H9 (cell line): ENCODE data around the gene HMMR. TPM values are rescaled to one million over a fixed set of nuclear protein-coding genes. Genes with fewer than 3 reads are reported as not detected.
A peak's percentile ranks its signal among the peaks of the same experiment; 100 is the strongest.

Source experiments
- DNase-seq: peaks from one replicate; pipeline ENCODE4 v3.0.0-alpha.2; 2017
- H2AFZ ChIP-seq: one replicate; pipeline ENCODE4 v1.6.1; 2013; ENCODE audit warnings: mild to moderate bottlenecking, low read length, control low read depth, moderate library complexity
- H2AK5ac ChIP-seq: 2 replicates; pipeline ENCODE4 v1.6.1; 2013; ENCODE audit warnings: low read length, control low read depth, mixed read lengths; ENCODE audit not compliant: insufficient read length
- H2BK120ac ChIP-seq: one replicate; pipeline ENCODE4 v1.6.1; 2013; ENCODE audit warnings: low read depth, mild to moderate bottlenecking, low read length, control low read depth, inconsistent platforms; ENCODE audit not compliant: poor library complexity, severe bottlenecking
- H2BK12ac ChIP-seq: 2 replicates; pipeline ENCODE4 v1.6.1; 2013; ENCODE audit warnings: low read length, control low read depth, mixed read lengths, low read depth; ENCODE audit not compliant: insufficient read length
- H2BK15ac ChIP-seq: 2 replicates; pipeline ENCODE4 v1.6.1; 2013; ENCODE audit warnings: low read depth, low read length, control low read depth
- H2BK20ac ChIP-seq: one replicate; pipeline ENCODE4 v1.6.1; 2013; ENCODE audit warnings: low read depth, mild to moderate bottlenecking, low read length, control low read depth, inconsistent platforms; ENCODE audit not compliant: poor library complexity, severe bottlenecking
- H2BK5ac ChIP-seq: 2 replicates; pipeline ENCODE4 v1.6.1; 2013; ENCODE audit warnings: low read length, control low read depth, mixed read lengths; ENCODE audit not compliant: insufficient read length
- H3K14ac ChIP-seq: 2 replicates; pipeline ENCODE4 v1.6.1; 2013; ENCODE audit warnings: low read length, control low read depth; ENCODE audit not compliant: insufficient read depth
- H3K18ac ChIP-seq: 2 replicates; pipeline ENCODE4 v1.6.1; 2013; ENCODE audit warnings: low read depth, mild to moderate bottlenecking, mixed read lengths, low read length, control low read depth; ENCODE audit not compliant: insufficient read length
- H3K23ac ChIP-seq: 2 replicates; pipeline ENCODE4 v1.6.1; 2013; ENCODE audit warnings: low read length, control low read depth, mixed read lengths, low read depth; ENCODE audit not compliant: insufficient read length
- H3K23me2 ChIP-seq: 2 replicates; pipeline ENCODE4 v1.6.1; 2013; ENCODE audit warnings: low read depth, mild to moderate bottlenecking, mixed read lengths, low read length, control low read depth; ENCODE audit not compliant: insufficient read length, poor library complexity, severe bottlenecking
- H3K27ac ChIP-seq: 2 replicates; pipeline ENCODE4 v1.5.1; 2013; ENCODE audit warnings: low read length, control low read depth, mixed read lengths, low read depth; ENCODE audit not compliant: insufficient read length
- H3K27me3 ChIP-seq: 2 replicates; pipeline ENCODE4 v1.6.1; 2013; ENCODE audit warnings: low read length, control low read depth, inconsistent platforms; ENCODE audit not compliant: insufficient read depth
- H3K4ac ChIP-seq: 2 replicates; pipeline ENCODE4 v1.6.1; 2013; ENCODE audit warnings: low read depth, mild to moderate bottlenecking, control low read depth, inconsistent platforms, low read length, moderate library complexity
- H3K4me1 ChIP-seq: 2 replicates; pipeline ENCODE4 v1.6.1; 2013; ENCODE audit warnings: low read length, control low read depth, inconsistent platforms; ENCODE audit not compliant: insufficient read depth
- H3K4me2 ChIP-seq: 2 replicates; pipeline ENCODE4 v1.6.1; 2013; ENCODE audit warnings: low read length, control low read depth, mixed read lengths; ENCODE audit not compliant: insufficient read length, insufficient read depth
- H3K56ac ChIP-seq: 2 replicates; pipeline ENCODE4 v1.6.1; 2013; ENCODE audit warnings: low read depth, mild to moderate bottlenecking, mixed read lengths, low read length, control low read depth; ENCODE audit not compliant: insufficient read length
- H3K79me1 ChIP-seq: 2 replicates; pipeline ENCODE4 v1.6.1; 2013; ENCODE audit warnings: low read depth, mild to moderate bottlenecking, moderate library complexity, low read length, control low read depth, inconsistent platforms; ENCODE audit not compliant: insufficient read depth, poor library complexity, severe bottlenecking
- H3K79me2 ChIP-seq: 2 replicates; pipeline ENCODE4 v1.6.1; 2013; ENCODE audit warnings: low read length, control low read depth, inconsistent platforms; ENCODE audit not compliant: insufficient read depth
- H3K9ac ChIP-seq: 2 replicates; pipeline ENCODE4 v1.6.1; 2013; ENCODE audit warnings: low read length, control low read depth, mixed read lengths; ENCODE audit not compliant: insufficient read length; ENCODE audit errors: extremely low read depth
- H3K9me3 ChIP-seq: one replicate; pipeline ENCODE4 v1.6.1; 2013; ENCODE audit warnings: low read depth, low read length, inconsistent platforms; ENCODE audit not compliant: control insufficient read depth
- H3T11ph ChIP-seq: one replicate; pipeline ENCODE4 v1.6.1; 2013; ENCODE audit warnings: mild to moderate bottlenecking, low read length, control low read depth, inconsistent platforms
- H4K20me1 ChIP-seq: one replicate; pipeline ENCODE4 v1.6.1; 2013; ENCODE audit not compliant: control insufficient read depth, insufficient read length, insufficient read depth
- H4K5ac ChIP-seq: 2 replicates; pipeline ENCODE4 v1.6.1; 2013; ENCODE audit warnings: low read depth, mild to moderate bottlenecking, mixed read lengths, low read length, control low read depth; ENCODE audit not compliant: insufficient read length
- H4K8ac ChIP-seq: replicated peaks from 2 replicates; pipeline ENCODE4 v1.6.1; 2013; ENCODE audit warnings: low read length, control low read depth, mixed read lengths, low read depth; ENCODE audit not compliant: insufficient read length
- H4K91ac ChIP-seq: 2 replicates; pipeline ENCODE4 v1.6.1; 2013; ENCODE audit warnings: low read depth, mild to moderate bottlenecking, moderate library complexity, mixed read lengths, low read length, control low read depth; ENCODE audit not compliant: insufficient read length
- H3K27ac Mint-ChIP-seq, 3 experiments: 2 replicates in 2 of 3; 3 replicates in 1 of 3; pipeline ENCODE4 v1.8.0; 2020 to 2021; ENCODE audit warnings: mixed read lengths in 3 of 3, mild to moderate bottlenecking in 1 of 3, moderate library complexity in 1 of 3
- H3K27me3 Mint-ChIP-seq: 2 replicates; pipeline ENCODE4 v1.8.0; 2021; ENCODE audit warnings: low read depth, mild to moderate bottlenecking, moderate library complexity, mixed read lengths
- H3K36me3 Mint-ChIP-seq, 3 experiments: 2 replicates in 2 of 3; 3 replicates in 1 of 3; pipeline ENCODE4 v1.8.0; 2020 to 2021; ENCODE audit warnings: low read depth in 3 of 3, mixed read lengths in 3 of 3; ENCODE audit not compliant: insufficient read depth in 1 of 3
- H3K4me1 Mint-ChIP-seq, 2 experiments: 2 replicates each; pipeline ENCODE4 v1.8.0; 2020; ENCODE audit warnings: mixed read lengths in 2 of 2
- H3K4me3 Mint-ChIP-seq, 2 experiments: 2 replicates in 1 of 2; 3 replicates in 1 of 2; pipeline ENCODE4 v1.8.0; 2020 to 2021; ENCODE audit warnings: mild to moderate bottlenecking in 2 of 2, mixed read lengths in 2 of 2, moderate library complexity in 1 of 2
- H3K9me3 Mint-ChIP-seq, 2 experiments: 2 replicates in 1 of 2; 3 replicates in 1 of 2; pipeline ENCODE4 v1.8.0; 2020; ENCODE audit warnings: mild to moderate bottlenecking in 2 of 2, mixed read lengths in 2 of 2, moderate library complexity in 1 of 2
- WGBS: extraction: QIAGEN DNeasy Blood & Tissue Kit; methylation state at CpG from one replicate; pipeline ENCODE4 v1.1.7; 2013; ENCODE audit warnings: missing lambda C conversion rate, low lambda C conversion rate, mixed read lengths; ENCODE audit not compliant: insufficient read length; ENCODE audit errors: extremely low coverage; 5-methylcytosine and 5-hydroxymethylcytosine counted together
- total RNA-seq: library from RNA; stranded (reverse); gene quantifications from 2 replicates; pipeline ENCODE4 v1.2.1, GENCODE V29; 2021
- TF ChIP-seq, protein P1 (sequence below): fragments of 200-600 bp; sonication (generic); conservative IDR thresholded peaks from 3 replicates; pipeline ENCODE4 v1.8.0; 2021; ENCODE audit warnings: antibody characterized with exemption, mild to moderate bottlenecking

Gene HMMR
- total RNA-seq, 1 experiment from 2014 or later: 36.2 TPM

DNA sequence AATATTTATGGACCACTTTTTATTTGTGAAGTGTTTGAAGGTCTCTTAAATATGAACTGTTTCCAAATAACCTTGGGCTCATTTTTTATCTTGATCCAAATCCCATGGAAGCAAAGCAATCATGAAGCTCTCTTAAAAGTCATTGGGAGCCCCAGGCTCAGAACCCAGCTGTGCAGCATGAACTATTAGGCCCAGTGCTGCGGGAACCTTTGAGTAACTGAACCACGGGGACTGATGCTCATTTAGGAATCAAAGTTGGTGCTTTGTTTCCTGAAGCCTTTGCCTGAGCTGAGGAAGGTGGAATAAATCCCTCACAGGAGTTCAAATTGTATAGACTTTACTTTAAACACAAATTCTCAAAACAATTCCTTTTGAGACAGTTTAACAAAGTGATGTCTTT is 72.8 kb downstream of the HMMR start:
- Mint-ChIP-seq H3K4me1 (peaks cover 51 to 54% of the 10 kb centered on the region in 2 experiments), H3K9me3 (peaks cover 0 to 3% of the 10 kb centered on the region in 2 experiments; a peak in 1 of 5 replicates), H3K27me3 (no peaks in the 10 kb centered on the region), H3K4me3 (no peak overlapping the region), H3K27ac (peak overlapping the region; percentile 83 to 93 (median 87)), H3K36me3 (no peaks in the 10 kb centered on the region; a peak in 1 of 7 replicates)
- H3K9ac ChIP-seq: no peak overlapping the region
- H3K79me1 ChIP-seq: no peaks in the 10 kb centered on the region
- no peak overlapping the region for H2AK5ac ChIP-seq
- no peak overlapping the region for H3T11ph ChIP-seq
- H3K4me2 ChIP-seq: no peak overlapping the region
- H2BK12ac ChIP-seq: no peak overlapping the region
- H3K23ac ChIP-seq: no peak overlapping the region
- no peak overlapping the region for H2BK120ac ChIP-seq
- no peak overlapping the region for H4K91ac ChIP-seq
- H3K56ac ChIP-seq: no peak overlapping the region
- H3K4ac ChIP-seq: no peak overlapping the region
- H3K79me2 ChIP-seq: no peaks in the 10 kb centered on the region
- H2BK15ac ChIP-seq: no peak overlapping the region
- H2BK5ac ChIP-seq: no peak overlapping the region
- H2AFZ ChIP-seq: no peak overlapping the region
- DNase-seq: no peak
- no peaks in the 10 kb centered on the region for H3K27me3 ChIP-seq
- no peak overlapping the region for H4K5ac ChIP-seq
- H3K23me2 ChIP-seq: no peaks in the 10 kb centered on the region
- TF ChIP-seq, protein P1, sequence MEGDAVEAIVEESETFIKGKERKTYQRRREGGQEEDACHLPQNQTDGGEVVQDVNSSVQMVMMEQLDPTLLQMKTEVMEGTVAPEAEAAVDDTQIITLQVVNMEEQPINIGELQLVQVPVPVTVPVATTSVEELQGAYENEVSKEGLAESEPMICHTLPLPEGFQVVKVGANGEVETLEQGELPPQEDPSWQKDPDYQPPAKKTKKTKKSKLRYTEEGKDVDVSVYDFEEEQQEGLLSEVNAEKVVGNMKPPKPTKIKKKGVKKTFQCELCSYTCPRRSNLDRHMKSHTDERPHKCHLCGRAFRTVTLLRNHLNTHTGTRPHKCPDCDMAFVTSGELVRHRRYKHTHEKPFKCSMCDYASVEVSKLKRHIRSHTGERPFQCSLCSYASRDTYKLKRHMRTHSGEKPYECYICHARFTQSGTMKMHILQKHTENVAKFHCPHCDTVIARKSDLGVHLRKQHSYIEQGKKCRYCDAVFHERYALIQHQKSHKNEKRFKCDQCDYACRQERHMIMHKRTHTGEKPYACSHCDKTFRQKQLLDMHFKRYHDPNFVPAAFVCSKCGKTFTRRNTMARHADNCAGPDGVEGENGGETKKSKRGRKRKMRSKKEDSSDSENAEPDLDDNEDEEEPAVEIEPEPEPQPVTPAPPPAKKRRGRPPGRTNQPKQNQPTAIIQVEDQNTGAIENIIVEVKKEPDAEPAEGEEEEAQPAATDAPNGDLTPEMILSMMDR: no peak
- H3K18ac ChIP-seq: no peak overlapping the region
- peaks cover 13% of the 10 kb centered on the region for H3K4me1 ChIP-seq
- H4K20me1 ChIP-seq: no peaks in the 10 kb centered on the region
- WGBS: no CpG with 5 or more reads among the region's 2 CpGs
- H3K14ac ChIP-seq: 0 out of 2 replicates have a peak overlapping the region, but pooled peaks have one; percentile 20
- no peaks in the 10 kb centered on the region for H3K9me3 ChIP-seq
- H3K27ac ChIP-seq: no peak overlapping the region
- H2BK20ac ChIP-seq: no peak overlapping the region
- no peak overlapping the region for H4K8ac ChIP-seq
